Measurements from ENCODE around the gene ARPC4.

DNA sequence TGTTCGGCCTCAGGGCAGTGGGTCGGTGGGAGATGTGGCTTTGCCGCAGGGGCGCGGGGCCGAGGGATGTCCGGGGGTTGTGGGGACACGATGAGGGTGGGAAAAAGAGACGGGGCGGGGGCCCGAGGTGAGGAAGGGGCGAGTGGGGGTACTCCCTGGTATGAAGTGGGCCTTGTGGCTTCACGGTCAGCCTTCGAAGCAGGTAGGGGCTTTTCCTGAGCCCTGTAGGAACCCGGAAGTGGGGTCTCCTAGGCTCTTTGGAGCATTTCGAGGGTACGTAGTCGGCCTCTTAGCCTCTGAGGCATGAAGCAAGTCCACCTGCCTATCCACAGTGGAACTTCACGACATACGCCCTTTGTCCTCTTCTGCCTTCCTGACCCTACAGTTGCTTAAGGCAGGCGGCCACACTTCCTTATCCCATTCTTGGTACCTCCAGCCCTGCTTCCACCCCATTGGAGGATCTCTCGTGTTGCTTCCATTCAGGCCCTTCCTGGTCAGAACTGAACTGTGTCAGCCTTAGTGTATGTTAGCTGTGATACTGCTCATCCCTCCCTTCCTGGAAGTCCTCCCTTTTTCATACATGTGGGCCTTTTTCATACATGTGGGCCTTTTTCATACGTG, 389 bp downstream of the ARPC4 start:
- TF ChIP-seq, protein P1, sequence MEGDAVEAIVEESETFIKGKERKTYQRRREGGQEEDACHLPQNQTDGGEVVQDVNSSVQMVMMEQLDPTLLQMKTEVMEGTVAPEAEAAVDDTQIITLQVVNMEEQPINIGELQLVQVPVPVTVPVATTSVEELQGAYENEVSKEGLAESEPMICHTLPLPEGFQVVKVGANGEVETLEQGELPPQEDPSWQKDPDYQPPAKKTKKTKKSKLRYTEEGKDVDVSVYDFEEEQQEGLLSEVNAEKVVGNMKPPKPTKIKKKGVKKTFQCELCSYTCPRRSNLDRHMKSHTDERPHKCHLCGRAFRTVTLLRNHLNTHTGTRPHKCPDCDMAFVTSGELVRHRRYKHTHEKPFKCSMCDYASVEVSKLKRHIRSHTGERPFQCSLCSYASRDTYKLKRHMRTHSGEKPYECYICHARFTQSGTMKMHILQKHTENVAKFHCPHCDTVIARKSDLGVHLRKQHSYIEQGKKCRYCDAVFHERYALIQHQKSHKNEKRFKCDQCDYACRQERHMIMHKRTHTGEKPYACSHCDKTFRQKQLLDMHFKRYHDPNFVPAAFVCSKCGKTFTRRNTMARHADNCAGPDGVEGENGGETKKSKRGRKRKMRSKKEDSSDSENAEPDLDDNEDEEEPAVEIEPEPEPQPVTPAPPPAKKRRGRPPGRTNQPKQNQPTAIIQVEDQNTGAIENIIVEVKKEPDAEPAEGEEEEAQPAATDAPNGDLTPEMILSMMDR (IDR thresholded peaks at IDR 0.05; ENCODE audit: low read length): no peak
- TF ChIP-seq EZH2 (IDR thresholded peaks at IDR 0.05; ENCODE audit: borderline replicate concordance, low read length): no peak
